Lower leg skin (tissue), 4 donors: ENCODE measurements around the gene TAF13. TPM values are rescaled to one million over a fixed set of nuclear protein-coding genes. Genes with fewer than 3 reads are reported as not detected.

Experiments
- DNase-seq, 2 donors: peaks; one replicate each; pipeline ENCODE4 v3.0.0-alpha.2; 2019; ENCODE audit warnings: low spot score in 2 of 2
- H3K4me3 ChIP-seq: fragments of 200-600 bp; sonication (generic); 2 replicates; pipeline ENCODE4 v1.5.1; 2017; ENCODE audit warnings: mild to moderate bottlenecking, low read depth; ENCODE audit not compliant: poor library complexity, severe bottlenecking
- POLR2A ChIP-seq, 2 donors: fragments of 450-650 bp; IDR thresholded peaks; one replicate each; pipeline ENCODE4 v1.6.1; 2016 to 2017; ENCODE audit warnings: antibody characterized with exemption in 2 of 2, mild to moderate bottlenecking in 1 of 2, moderate library complexity in 1 of 2
- WGBS, 2 donors: methylation state at CpG; one replicate each; pipeline ENCODE4 v1.1.5; 2018; 5-methylcytosine and 5-hydroxymethylcytosine counted together
- intact Hi-C: fragments of 100-400 bp; cut with DNase I; formaldehyde crosslinking; loops from one replicate; pipeline ENCODE4 v1.15.0; 2023; ENCODE audit warnings: low total_unique reads
- total RNA-seq, 4 donors: library from RNA; depleted of rRNA; stranded (reverse); fragments of >200 nt; gene quantifications; one replicate each; pipeline ENCODE4 v1.1.0, GENCODE V29; 2016
- TF ChIP-seq, protein P1 (sequence below), 3 donors: fragments of 450-650 bp; IDR thresholded peaks; one replicate each; pipeline ENCODE4 v1.5.1; 2016; ENCODE audit warnings: antibody characterized with exemption in 3 of 3, mild to moderate bottlenecking in 3 of 3, moderate library complexity in 2 of 3

Gene TAF13
- total RNA-seq, 4 donors from 2014 or later, result 22.2 to 28.9 (median 23.9) TPM

GRCh38 chr1:109114342-109114674 lies 38.5 kb upstream of the TAF13 start:
- DNase-seq, result no peak
- intact Hi-C loops, result loop anchor here (5.0 kb wide), 1 partner anchor 352 kb away; no protein-coding TSS in a partner anchor
- TF ChIP-seq, protein P1, sequence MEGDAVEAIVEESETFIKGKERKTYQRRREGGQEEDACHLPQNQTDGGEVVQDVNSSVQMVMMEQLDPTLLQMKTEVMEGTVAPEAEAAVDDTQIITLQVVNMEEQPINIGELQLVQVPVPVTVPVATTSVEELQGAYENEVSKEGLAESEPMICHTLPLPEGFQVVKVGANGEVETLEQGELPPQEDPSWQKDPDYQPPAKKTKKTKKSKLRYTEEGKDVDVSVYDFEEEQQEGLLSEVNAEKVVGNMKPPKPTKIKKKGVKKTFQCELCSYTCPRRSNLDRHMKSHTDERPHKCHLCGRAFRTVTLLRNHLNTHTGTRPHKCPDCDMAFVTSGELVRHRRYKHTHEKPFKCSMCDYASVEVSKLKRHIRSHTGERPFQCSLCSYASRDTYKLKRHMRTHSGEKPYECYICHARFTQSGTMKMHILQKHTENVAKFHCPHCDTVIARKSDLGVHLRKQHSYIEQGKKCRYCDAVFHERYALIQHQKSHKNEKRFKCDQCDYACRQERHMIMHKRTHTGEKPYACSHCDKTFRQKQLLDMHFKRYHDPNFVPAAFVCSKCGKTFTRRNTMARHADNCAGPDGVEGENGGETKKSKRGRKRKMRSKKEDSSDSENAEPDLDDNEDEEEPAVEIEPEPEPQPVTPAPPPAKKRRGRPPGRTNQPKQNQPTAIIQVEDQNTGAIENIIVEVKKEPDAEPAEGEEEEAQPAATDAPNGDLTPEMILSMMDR (IDR thresholded peaks at IDR 0.05), result no peak
- TF ChIP-seq POLR2A (IDR thresholded peaks at IDR 0.05), result no peak
- H3K4me3 ChIP-seq, result no peak overlapping the region
- WGBS, 2 donors, result 9 to 15% methylated on average over 5 to 12 of the region's 12 CpGs

- peak; percentile 51 to 87 for DNase-seq
- TF ChIP-seq, protein P1 (IDR thresholded peaks at IDR 0.05), result no peak
- TF ChIP-seq POLR2A (IDR thresholded peaks at IDR 0.05), result no peak
- H3K4me3 ChIP-seq, result no peak within 1 kb of the TSS
- intact Hi-C loops, result loop anchor here (5.0 kb wide), 1 partner anchor 351 kb away; no protein-coding TSS in a partner anchor
- 1 to 2% methylated on average over 40 to 50 of the region's 56 CpGs for WGBS, 2 donors
Observed at GRCh38 chr1:109113590-109114341, 38.0 kb upstream of the TAF13 start, which contains the start of gene ELAPOR1. Gene ELAPOR1 (plus strand): TSS chr1:109114115. CDS start chr1:109114184, 69 bp downstream.

GRCh38 chr1:109112652-109113285 lies 37.0 kb upstream of the TAF13 start:
- no peak overlapping the region for H3K4me3 ChIP-seq
- no peak for TF ChIP-seq POLR2A (IDR thresholded peaks at IDR 0.05)
- TF ChIP-seq, protein P1 (IDR thresholded peaks at IDR 0.05), result peak in 1 of 3 donors; percentile 66
- DNase-seq, result peak; percentile 91 to 98
- WGBS, 2 donors, result 6% methylated on average over 29 to 31 of the region's 31 CpGs
- intact Hi-C loops, result loop anchor here (5.0 kb wide), 1 partner anchor 350 kb away; no protein-coding TSS in a partner anchor

- 20 to 23% methylated on average over 10 of the region's 10 CpGs for WGBS, 2 donors
- no peak overlapping the region for H3K4me3 ChIP-seq
- DNase-seq, result no peak
- intact Hi-C loops, result loop anchor here (5.0 kb wide), 1 partner anchor 350 kb away; no protein-coding TSS in a partner anchor
- TF ChIP-seq, protein P1 (IDR thresholded peaks at IDR 0.05), result no peak
- no peak for TF ChIP-seq POLR2A (IDR thresholded peaks at IDR 0.05)
Observed at GRCh38 chr1:109112056-109112651, 36.4 kb upstream of the TAF13 start.

GRCh38 chr1:109111386-109112055 lies 35.7 kb upstream of the TAF13 start:
- WGBS, 2 donors, result 59 to 67% methylated on average over 5 of the region's 5 CpGs
- H3K4me3 ChIP-seq, result no peak overlapping the region
- no peak for DNase-seq
- no peak for TF ChIP-seq POLR2A (IDR thresholded peaks at IDR 0.05)
- TF ChIP-seq, protein P1 (IDR thresholded peaks at IDR 0.05), result no peak
- intact Hi-C loops, result loop anchor here (5.0 kb wide), 1 partner anchor 349 kb away; no protein-coding TSS in a partner anchor
